Activated T-cell treated with anti-CD3 and anti-CD28 coated beads for 24 hours (primary cell): Measurements from ENCODE around the gene SLIT1.

ENCODE experiments used
- DNase-seq: peaks from one replicate; pipeline ENCODE4 v3.0.0-alpha.2; 2020; ENCODE audit warnings: low read depth

SLIT1 gene

GRCh38 chr10:97171001-97171400 is 14.8 kb downstream of the SLIT1 start:
- no peak for DNase-seq

- no peak for DNase-seq
These were observed 15.7 kb downstream of the SLIT1 start for GRCh38 chr10:97169911-97170693.

GRCh38 chr10:97169063-97169462 is 16.7 kb downstream of the SLIT1 start:
- no peak for DNase-seq

- DNase-seq, result no peak
These were observed 17.1 kb downstream of the SLIT1 start for GRCh38 chr10:97168645-97169044.

- DNase-seq, result no peak
These were observed 20.3 kb downstream of the SLIT1 start for GRCh38 chr10:97165499-97165898.

- DNase-seq, result no peak
These were observed 21.8 kb downstream of the SLIT1 start for GRCh38 chr10:97163781-97164501.

- DNase-seq, result no peak
These were observed 22.6 kb downstream of the SLIT1 start for GRCh38 chr10:97163181-97163580.

GRCh38 chr10:97159646-97160305 is 26.0 kb downstream of the SLIT1 start:
- DNase-seq, result no peak

- DNase-seq, result no peak
These were observed 28.1 kb downstream of the SLIT1 start for GRCh38 chr10:97157578-97158095.

- DNase-seq, result no peak
These were observed 31.0 kb downstream of the SLIT1 start for GRCh38 chr10:97154781-97155180.

- DNase-seq, result no peak
These were observed 31.6 kb downstream of the SLIT1 start for GRCh38 chr10:97154162-97154561.

- DNase-seq, result no peak
These were observed 32.4 kb downstream of the SLIT1 start for GRCh38 chr10:97153270-97153850.

- no peak for DNase-seq
These were observed 34.3 kb downstream of the SLIT1 start for GRCh38 chr10:97151307-97151914.

GRCh38 chr10:97150616-97151015 is 35.1 kb downstream of the SLIT1 start:
- no peak for DNase-seq

GRCh38 chr10:97150013-97150595 is 35.7 kb downstream of the SLIT1 start:
- no peak for DNase-seq

GRCh38 chr10:97149079-97149531 is 36.7 kb downstream of the SLIT1 start:
- DNase-seq, result no peak

- no peak for DNase-seq
These were observed 41.5 kb downstream of the SLIT1 start for GRCh38 chr10:97144297-97144696.

- no peak for DNase-seq
These were observed 42.9 kb downstream of the SLIT1 start for GRCh38 chr10:97142834-97143233.

GRCh38 chr10:97140902-97141745 is 44.6 kb downstream of the SLIT1 start:
- no peak for DNase-seq

GRCh38 chr10:97140049-97140846 is 45.5 kb downstream of the SLIT1 start:
- no peak for DNase-seq
